GM10266 (cell line): Measurements from ENCODE around the gene CCL13.

Source experiments
- DNase-seq: peaks from one replicate; pipeline ENCODE4 v3.0.0; 2012; ENCODE audit errors: extremely low spot score
- TF ChIP-seq, protein P1 (sequence below): IDR thresholded peaks from 2 replicates; pipeline ENCODE4 v1.5.1; 2012; ENCODE audit warnings: mild to moderate bottlenecking, low read depth; ENCODE audit not compliant: control insufficient read depth, insufficient read depth; ENCODE audit errors: missing control alignments

Gene CCL13

DNA sequence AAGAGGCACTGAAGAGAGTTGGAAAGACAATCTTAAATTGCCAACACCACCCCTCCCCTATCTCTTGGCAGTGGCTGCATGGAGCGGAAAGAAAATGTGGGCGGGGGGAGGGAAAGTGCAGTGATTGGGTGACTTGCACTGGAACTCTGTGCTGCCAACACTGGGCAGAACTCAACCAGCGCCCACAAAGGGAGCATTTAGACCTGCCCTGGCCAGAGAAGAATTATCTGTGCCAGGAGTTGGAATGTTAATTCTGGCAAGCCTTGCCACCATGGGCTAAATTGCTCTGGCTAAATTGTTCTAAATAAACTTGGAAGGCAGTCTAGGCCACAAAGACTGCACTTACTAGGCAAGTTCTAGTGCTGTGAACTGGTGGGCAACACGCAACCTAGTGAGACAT is 6.5 kb upstream of the CCL13 start:
- DNase-seq = no peak
- TF ChIP-seq, protein P1, sequence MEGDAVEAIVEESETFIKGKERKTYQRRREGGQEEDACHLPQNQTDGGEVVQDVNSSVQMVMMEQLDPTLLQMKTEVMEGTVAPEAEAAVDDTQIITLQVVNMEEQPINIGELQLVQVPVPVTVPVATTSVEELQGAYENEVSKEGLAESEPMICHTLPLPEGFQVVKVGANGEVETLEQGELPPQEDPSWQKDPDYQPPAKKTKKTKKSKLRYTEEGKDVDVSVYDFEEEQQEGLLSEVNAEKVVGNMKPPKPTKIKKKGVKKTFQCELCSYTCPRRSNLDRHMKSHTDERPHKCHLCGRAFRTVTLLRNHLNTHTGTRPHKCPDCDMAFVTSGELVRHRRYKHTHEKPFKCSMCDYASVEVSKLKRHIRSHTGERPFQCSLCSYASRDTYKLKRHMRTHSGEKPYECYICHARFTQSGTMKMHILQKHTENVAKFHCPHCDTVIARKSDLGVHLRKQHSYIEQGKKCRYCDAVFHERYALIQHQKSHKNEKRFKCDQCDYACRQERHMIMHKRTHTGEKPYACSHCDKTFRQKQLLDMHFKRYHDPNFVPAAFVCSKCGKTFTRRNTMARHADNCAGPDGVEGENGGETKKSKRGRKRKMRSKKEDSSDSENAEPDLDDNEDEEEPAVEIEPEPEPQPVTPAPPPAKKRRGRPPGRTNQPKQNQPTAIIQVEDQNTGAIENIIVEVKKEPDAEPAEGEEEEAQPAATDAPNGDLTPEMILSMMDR = no peak

DNA sequence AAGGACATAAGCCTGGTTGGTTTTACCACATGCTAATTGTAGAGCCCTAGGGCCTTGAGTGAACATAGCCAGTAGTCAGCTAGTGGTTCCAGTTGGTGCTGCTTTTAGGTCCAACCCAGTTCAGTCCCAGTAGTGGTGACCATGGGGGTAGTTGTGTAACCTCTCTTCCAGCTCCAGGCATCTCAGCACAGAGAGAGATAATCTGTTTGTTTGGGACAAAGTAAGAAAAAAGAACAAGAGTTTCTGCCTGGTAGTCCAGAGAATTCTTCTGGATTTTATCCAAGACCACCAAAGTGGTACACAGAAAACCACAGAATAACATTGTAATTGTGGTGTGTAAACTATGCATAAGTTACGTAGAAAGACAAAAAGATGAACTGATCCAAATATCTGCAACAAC is 5.2 kb upstream of the CCL13 start:
- TF ChIP-seq, protein P1 = no peak
- DNase-seq = no peak

GRCh38 chr17:34352191-34352590 is 4.1 kb upstream of the CCL13 start:
- DNase-seq = no peak
- TF ChIP-seq, protein P1 = no peak

DNA sequence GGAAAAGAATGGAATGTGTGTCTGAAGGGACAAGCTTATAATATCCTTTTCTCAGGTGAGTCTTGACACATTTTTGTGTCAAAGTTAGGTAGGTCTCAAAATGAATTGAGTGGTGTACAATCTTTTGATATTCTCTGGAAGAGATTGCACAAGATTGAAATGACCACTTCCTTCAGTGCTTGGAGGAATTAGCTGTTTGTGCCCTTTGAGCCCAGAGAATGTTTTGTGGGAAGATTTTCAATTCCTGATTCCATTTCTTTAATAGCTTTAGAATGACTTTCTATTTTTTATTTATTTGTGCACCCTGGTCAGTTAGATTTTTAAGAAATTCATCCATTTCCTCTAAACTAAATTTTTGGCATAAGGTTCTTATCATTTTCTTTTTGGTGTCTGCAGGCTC is 1.6 kb upstream of the CCL13 start:
- DNase-seq = no peak
- TF ChIP-seq, protein P1 = no peak

- no peak for DNase-seq
- TF ChIP-seq, protein P1 = no peak
Measured at GRCh38 chr17:34357398-34357797, 1.1 kb downstream of the CCL13 start.

DNA sequence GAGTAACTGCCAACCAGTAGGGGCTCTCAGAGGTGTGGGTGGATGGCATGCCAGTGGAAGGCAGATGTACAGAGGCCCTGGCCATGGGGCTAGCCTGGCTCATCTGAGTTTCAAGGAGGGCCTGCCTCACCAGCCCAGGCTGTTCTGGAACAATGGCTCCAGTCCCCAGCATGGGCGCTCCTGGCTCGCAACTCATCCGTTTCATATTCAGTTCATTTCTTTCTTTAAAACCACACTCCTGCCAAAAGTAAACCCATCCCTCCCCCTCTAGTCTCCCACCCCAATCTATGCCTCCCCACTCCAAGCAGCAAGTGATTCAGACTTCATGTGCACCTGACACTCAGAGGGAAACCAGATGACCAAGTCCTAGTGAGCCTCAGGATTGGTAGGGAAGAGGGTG is 2.4 kb downstream of the CCL13 start:
- TF ChIP-seq, protein P1 = no peak
- DNase-seq = no peak

- DNase-seq = no peak
- TF ChIP-seq, protein P1 = no peak
Measured at GRCh38 chr17:34360601-34361270, 4.5 kb downstream of the CCL13 start.
